K562 (cell line): ENCODE measurements around the gene HECW1. TPM values are rescaled to one million over a fixed set of nuclear protein-coding genes. Genes with fewer than 3 reads are reported as not detected.

Source experiments
- DIDO1 ChIP-seq: fragments of 450-650 bp; IDR thresholded peaks from 2 replicates; pipeline ENCODE4 v1.6.1; 2016; ENCODE audit warnings: low read depth, missing biosample characterization, missing genetic modification characterization
- HDAC3 ChIP-seq: fragments of 450-650 bp; IDR thresholded peaks from 2 replicates; pipeline ENCODE4 v1.6.1; 2018; ENCODE audit warnings: borderline replicate concordance, mild to moderate bottlenecking, moderate library complexity; ENCODE audit not compliant: partially characterized antibody
- HDAC8 ChIP-seq: fragments of 450-650 bp; IDR thresholded peaks from 2 replicates; pipeline ENCODE4 v1.6.1; 2016; ENCODE audit warnings: mild to moderate bottlenecking, missing genetic modification characterization, moderate library complexity, missing compliant biosample characterization
- JUNB ChIP-seq: fragments of 450-650 bp; formaldehyde crosslinking; conservative IDR thresholded peaks from 2 replicates; pipeline ENCODE4 v1.4.0; 2020; ENCODE audit warnings: mild to moderate bottlenecking
- KLF16 ChIP-seq: IDR thresholded peaks from 2 replicates; pipeline ENCODE4 v1.6.1; 2016; ENCODE audit warnings: antibody characterized with exemption
- MAX ChIP-seq: sonication (generic); formaldehyde crosslinking; IDR thresholded peaks from 2 replicates; pipeline ENCODE4 v1.9.0; 2022; ENCODE audit warnings: mild to moderate bottlenecking, missing genetic modification reagents
- MLLT1 ChIP-seq, 2 experiments: fragments of 450-650 bp; IDR thresholded peaks; 2 replicates each; pipeline ENCODE4 v1.6.1; 2016
- PBX2 ChIP-seq, 2 experiments: IDR thresholded peaks in 1 of 2; conservative IDR thresholded peaks in 1 of 2; 2 replicates each; pipeline ENCODE4 v1.6.1; 2016; ENCODE audit warnings: low read depth in 2 of 2, mild to moderate bottlenecking in 1 of 2, missing compliant biosample characterization in 1 of 2, missing genetic modification characterization in 1 of 2, moderate library complexity in 1 of 2
- SFPQ ChIP-seq: fragments of 200-400 bp; formaldehyde crosslinking; IDR thresholded peaks from 2 replicates; pipeline ENCODE4 v1.6.1; 2017; ENCODE audit warnings: mild to moderate bottlenecking, low read depth, low read length, moderate library complexity
- ZBTB7A ChIP-seq: IDR thresholded peaks from 2 replicates; pipeline ENCODE4 v1.6.1; 2011; ENCODE audit warnings: low read depth, mild to moderate bottlenecking, low read length, moderate library complexity, borderline replicate concordance; ENCODE audit not compliant: control insufficient read depth
- ZNF12 ChIP-seq: sonication (generic); formaldehyde crosslinking; IDR thresholded peaks from 2 replicates; pipeline ENCODE4 v1.4.0; 2020; ENCODE audit warnings: mild to moderate bottlenecking, missing genetic modification reagents
- polyA plus RNA-seq, 8 experiments: library from polyadenylated mRNA; depleted of rRNA in 4 of 8; stranded (reverse) in 5 of 8; unstranded in 3 of 8; fragments of >200 nt; fragmentation: Nextera tagmentation in 2 of 8; fragmentation: Illumina TruSeq in 1 of 8; extraction: Ambion mirVana in 2 of 8; extraction: Trizol in 1 of 8; gene quantifications; 2 replicates each; pipeline versions ENCODE4 v1.2.1 to v1.2.3, GENCODE V29; 2011 to 2014; ENCODE audit warnings: inconsistent platforms in 1 of 8, missing spikeins in 1 of 8
- total RNA-seq, 7 experiments: library from RNA; depleted of rRNA in 6 of 7; stranded (reverse); fragments of >200 nt in 6 of 7; fragmentation: Illumina TruSeq in 2 of 7; extraction: Trizol in 2 of 7; gene quantifications; 2 replicates each; pipeline versions ENCODE4 v1.2.1 to v1.2.3, GENCODE V29; 2011 to 2021; ENCODE audit warnings: low replicate concordance in 1 of 7
- TF ChIP-seq, protein P1 (sequence below): sonication (generic); formaldehyde crosslinking; IDR thresholded peaks from 2 replicates; pipeline ENCODE4 v1.8.1; 2023; ENCODE audit warnings: mild to moderate bottlenecking, missing genetic modification reagents
- TF ChIP-seq, protein P2 (sequence below), 2 experiments: fragments of 450-650 bp; conservative IDR thresholded peaks; 2 replicates each; pipeline ENCODE4 v1.6.1; 2017; ENCODE audit warnings: mild to moderate bottlenecking in 2 of 2, moderate library complexity in 2 of 2

HECW1 gene
- total and polyA plus RNA-seq, 9 of the 15 experiments (the other 6 are each of a cell fraction or from before 2014, with no cell fraction given) = 0.07 to 0.31 (median 0.13) TPM; not detected in 4

GRCh38 chr7:43077732-43078391, 34.6 kb upstream of the HECW1 start (continued):
- no peak for TF ChIP-seq MLLT1 (IDR thresholded peaks at IDR 0.05)
- TF ChIP-seq DIDO1 (tag) = no peak
- TF ChIP-seq ZNF12 = no peak
- TF ChIP-seq ZBTB7A = no peak
- TF ChIP-seq SFPQ = no peak
- no peak for TF ChIP-seq KLF16
- TF ChIP-seq, protein P1, sequence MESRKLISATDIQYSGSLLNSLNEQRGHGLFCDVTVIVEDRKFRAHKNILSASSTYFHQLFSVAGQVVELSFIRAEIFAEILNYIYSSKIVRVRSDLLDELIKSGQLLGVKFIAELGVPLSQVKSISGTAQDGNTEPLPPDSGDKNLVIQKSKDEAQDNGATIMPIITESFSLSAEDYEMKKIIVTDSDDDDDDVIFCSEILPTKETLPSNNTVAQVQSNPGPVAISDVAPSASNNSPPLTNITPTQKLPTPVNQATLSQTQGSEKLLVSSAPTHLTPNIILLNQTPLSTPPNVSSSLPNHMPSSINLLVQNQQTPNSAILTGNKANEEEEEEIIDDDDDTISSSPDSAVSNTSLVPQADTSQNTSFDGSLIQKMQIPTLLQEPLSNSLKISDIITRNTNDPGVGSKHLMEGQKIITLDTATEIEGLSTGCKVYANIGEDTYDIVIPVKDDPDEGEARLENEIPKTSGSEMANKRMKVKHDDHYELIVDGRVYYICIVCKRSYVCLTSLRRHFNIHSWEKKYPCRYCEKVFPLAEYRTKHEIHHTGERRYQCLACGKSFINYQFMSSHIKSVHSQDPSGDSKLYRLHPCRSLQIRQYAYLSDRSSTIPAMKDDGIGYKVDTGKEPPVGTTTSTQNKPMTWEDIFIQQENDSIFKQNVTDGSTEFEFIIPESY = no peak
- no peak for TF ChIP-seq PBX2 (CRISPR knock-in tag; IDR thresholded peaks at IDR 0.05; ENCODE audit: low read depth)
- no peak for TF ChIP-seq PBX2 (tag; conservative IDR thresholded peaks at IDR 0.05; ENCODE audit: low read depth)
- TF ChIP-seq, protein P2, sequence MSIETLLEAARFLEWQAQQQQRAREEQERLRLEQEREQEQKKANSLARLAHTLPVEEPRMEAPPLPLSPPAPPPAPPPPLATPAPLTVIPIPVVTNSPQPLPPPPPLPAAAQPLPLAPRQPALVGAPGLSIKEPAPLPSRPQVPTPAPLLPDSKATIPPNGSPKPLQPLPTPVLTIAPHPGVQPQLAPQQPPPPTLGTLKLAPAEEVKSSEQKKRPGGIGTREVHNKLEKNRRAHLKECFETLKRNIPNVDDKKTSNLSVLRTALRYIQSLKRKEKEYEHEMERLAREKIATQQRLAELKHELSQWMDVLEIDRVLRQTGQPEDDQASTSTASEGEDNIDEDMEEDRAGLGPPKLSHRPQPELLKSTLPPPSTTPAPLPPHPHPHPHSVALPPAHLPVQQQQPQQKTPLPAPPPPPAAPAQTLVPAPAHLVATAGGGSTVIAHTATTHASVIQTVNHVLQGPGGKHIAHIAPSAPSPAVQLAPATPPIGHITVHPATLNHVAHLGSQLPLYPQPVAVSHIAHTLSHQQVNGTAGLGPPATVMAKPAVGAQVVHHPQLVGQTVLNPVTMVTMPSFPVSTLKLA (conservative IDR thresholded peaks at IDR 0.05) = no peak
- no peak for TF ChIP-seq MAX (CRISPR knock-in tag)
- no peak for TF ChIP-seq JUNB (CRISPR knock-in tag)
- no peak for TF ChIP-seq HDAC8 (tag)
- TF ChIP-seq HDAC3 = no peak
